Stimulated activated naive B cell treated with anti-CD40 and anti-IgM and Interleukin-4, amounts not matched to agents 10 μg/mL and 1 μg/mL and 100 μg/mL, for 72 hours (primary cell): ENCODE measurements around the gene KRT222.

Experiments used
- ATAC-seq, 2 donors: fragments of 150-1000 bp; cut with Tn5 transposase; replicated peaks; 2 replicates each; pipeline ENCODE4 v1.10.0; 2021; ENCODE audit warnings: moderate library complexity in 1 of 2
- DNase-seq: peaks from one replicate; pipeline ENCODE4 v3.0.0; 2021
- H3K27ac Mint-ChIP-seq: one replicate; pipeline ENCODE4 v1.8.0; 2022; ENCODE audit warnings: mild to moderate bottlenecking, mixed read lengths
- H3K27me3 Mint-ChIP-seq, 2 donors: one replicate each; pipeline ENCODE4 v1.8.0; 2022; ENCODE audit warnings: mixed read lengths in 2 of 2
- H3K36me3 Mint-ChIP-seq, 2 donors: one replicate each; pipeline ENCODE4 v1.8.0; 2022; ENCODE audit warnings: mixed read lengths in 2 of 2, mild to moderate bottlenecking in 1 of 2
- H3K4me1 Mint-ChIP-seq, 2 donors: one replicate each; pipeline ENCODE4 v1.8.0; 2022; ENCODE audit warnings: mixed read lengths in 2 of 2, mild to moderate bottlenecking in 1 of 2
- H3K4me3 Mint-ChIP-seq, 2 donors: one replicate each; pipeline ENCODE4 v1.8.0; 2022; ENCODE audit warnings: mild to moderate bottlenecking in 2 of 2, mixed read lengths in 2 of 2, moderate library complexity in 1 of 2
- H3K9me3 Mint-ChIP-seq, 2 donors: one replicate each; pipeline ENCODE4 v1.8.0; 2022; ENCODE audit warnings: mixed read lengths in 2 of 2, mild to moderate bottlenecking in 1 of 2

The KRT222 gene

GRCh38 chr17:40615841-40616476, 49.0 kb downstream of the KRT222 start:
- Mint-ChIP-seq H3K4me3 (peak overlapping the region; percentile 57 to 64), H3K36me3 (no peaks in the 10 kb centered on the region), H3K9me3 (no peaks in the 10 kb centered on the region), H3K27me3 (no peaks in the 10 kb centered on the region), H3K4me1 (peaks cover 63 to 91% of the 10 kb centered on the region in 2 donors), H3K27ac (peak overlapping the region; percentile 95)
- ATAC-seq (no peak), DNase-seq (no peak)

GRCh38 chr17:40615068-40615840, 49.7 kb downstream of the KRT222 start:
- DNase-seq: peak; percentile 82
- Mint-ChIP-seq H3K27me3 (no peaks in the 10 kb centered on the region), H3K36me3 (no peaks in the 10 kb centered on the region), H3K4me1 (peaks cover 64 to 89% of the 10 kb centered on the region in 2 donors), H3K27ac (peak overlapping the region; percentile 95), H3K4me3 (peak overlapping the region; percentile 62 to 66), H3K9me3 (no peaks in the 10 kb centered on the region)
- ATAC-seq: peak; percentile 79 to 83

- no peaks in the 10 kb centered on the region for H3K27me3 Mint-ChIP-seq
- DNase-seq: no peak
- peak overlapping the region; percentile 95 for H3K27ac Mint-ChIP-seq
- H3K4me3 Mint-ChIP-seq: peak overlapping the region; percentile 60 to 62
- H3K9me3 Mint-ChIP-seq: no peaks in the 10 kb centered on the region
- ATAC-seq: no peak
- H3K4me1 Mint-ChIP-seq: peaks cover 64 to 89% of the 10 kb centered on the region in 2 donors
- no peaks in the 10 kb centered on the region for H3K36me3 Mint-ChIP-seq
These were observed 50.4 kb downstream of the KRT222 start for GRCh38 chr17:40614431-40615067.

- Mint-ChIP-seq H3K4me3 (peak overlapping the region in 1 of 2 donors; percentile 29), H3K9me3 (no peaks in the 10 kb centered on the region), H3K36me3 (no peaks in the 10 kb centered on the region), H3K27me3 (no peaks in the 10 kb centered on the region), H3K27ac (peak overlapping the region; percentile 92), H3K4me1 (peaks cover 67 to 90% of the 10 kb centered on the region in 2 donors)
- ATAC-seq (no peak), DNase-seq (no peak)
These were observed 51.4 kb downstream of the KRT222 start for GRCh38 chr17:40613467-40614154.

GRCh38 chr17:40612599-40613244, 52.3 kb downstream of the KRT222 start:
- Mint-ChIP-seq H3K4me3 (peak overlapping the region in 1 of 2 donors; percentile 29), H3K27me3 (no peaks in the 10 kb centered on the region), H3K4me1 (peaks cover 70 to 94% of the 10 kb centered on the region in 2 donors), H3K9me3 (no peaks in the 10 kb centered on the region), H3K36me3 (no peaks in the 10 kb centered on the region), H3K27ac (peak overlapping the region; percentile 92)
- ATAC-seq (no peak), DNase-seq (no peak)

GRCh38 chr17:40611840-40612474, 53.0 kb downstream of the KRT222 start:
- Mint-ChIP-seq H3K4me1 (peaks cover 68 to 94% of the 10 kb centered on the region in 2 donors), H3K36me3 (no peaks in the 10 kb centered on the region), H3K4me3 (no peak overlapping the region), H3K27me3 (no peaks in the 10 kb centered on the region), H3K9me3 (no peaks in the 10 kb centered on the region), H3K27ac (peak overlapping the region; percentile 25)
- DNase-seq (no peak), ATAC-seq (no peak)

- Mint-ChIP-seq H3K9me3 (no peaks in the 10 kb centered on the region), H3K4me1 (peaks cover 54 to 81% of the 10 kb centered on the region in 2 donors), H3K36me3 (no peaks in the 10 kb centered on the region), H3K4me3 (no peak overlapping the region), H3K27ac (peak overlapping the region; percentile 68), H3K27me3 (no peaks in the 10 kb centered on the region)
- no peak for ATAC-seq
- no peak for DNase-seq
These were observed 54.6 kb downstream of the KRT222 start for GRCh38 chr17:40610359-40610758.

GRCh38 chr17:40608061-40608581, 56.9 kb downstream of the KRT222 start:
- Mint-ChIP-seq H3K27me3 (no peaks in the 10 kb centered on the region), H3K27ac (no peak overlapping the region), H3K4me1 (peaks cover 55 to 81% of the 10 kb centered on the region in 2 donors), H3K36me3 (no peaks in the 10 kb centered on the region), H3K4me3 (no peak overlapping the region), H3K9me3 (no peaks in the 10 kb centered on the region)
- DNase-seq: no peak
- ATAC-seq: peak in 1 of 2 donors; percentile 28

- Mint-ChIP-seq H3K27me3 (no peaks in the 10 kb centered on the region), H3K9me3 (no peaks in the 10 kb centered on the region), H3K4me1 (peaks cover 57 to 81% of the 10 kb centered on the region in 2 donors), H3K27ac (peak overlapping the region; percentile 9), H3K4me3 (no peak overlapping the region), H3K36me3 (no peaks in the 10 kb centered on the region)
- DNase-seq (no peak), ATAC-seq (no peak)
These were observed 57.3 kb downstream of the KRT222 start for GRCh38 chr17:40607641-40608040.

- no peak overlapping the region for H3K4me3 Mint-ChIP-seq
- no peak overlapping the region for H3K27ac Mint-ChIP-seq
- H3K4me1 Mint-ChIP-seq: peaks cover 57 to 83% of the 10 kb centered on the region in 2 donors
- no peaks in the 10 kb centered on the region for H3K36me3 Mint-ChIP-seq
- ATAC-seq: no peak
- no peaks in the 10 kb centered on the region for H3K9me3 Mint-ChIP-seq
- no peak for DNase-seq
- H3K27me3 Mint-ChIP-seq: no peaks in the 10 kb centered on the region
These were observed 58.2 kb downstream of the KRT222 start for GRCh38 chr17:40606548-40607353.

- H3K27me3 Mint-ChIP-seq: no peaks in the 10 kb centered on the region
- no peaks in the 10 kb centered on the region for H3K9me3 Mint-ChIP-seq
- no peak overlapping the region for H3K4me3 Mint-ChIP-seq
- peak overlapping the region; percentile 67 for H3K27ac Mint-ChIP-seq
- DNase-seq: no peak
- H3K36me3 Mint-ChIP-seq: no peaks in the 10 kb centered on the region
- ATAC-seq: no peak
- H3K4me1 Mint-ChIP-seq: peaks cover 62 to 87% of the 10 kb centered on the region in 2 donors
These were observed 59.7 kb downstream of the KRT222 start for GRCh38 chr17:40605306-40605705.
